ENCODE measurements around the gene ELMO2. TPM values are rescaled to one million over a fixed set of nuclear protein-coding genes. Genes with fewer than 3 reads are reported as not detected.

ELMO2 gene
- total and polyA plus RNA-seq, 2 donors (not counting 1 experiment from before 2014, with no cell fraction given): 22.1 to 41.7 TPM

DNA sequence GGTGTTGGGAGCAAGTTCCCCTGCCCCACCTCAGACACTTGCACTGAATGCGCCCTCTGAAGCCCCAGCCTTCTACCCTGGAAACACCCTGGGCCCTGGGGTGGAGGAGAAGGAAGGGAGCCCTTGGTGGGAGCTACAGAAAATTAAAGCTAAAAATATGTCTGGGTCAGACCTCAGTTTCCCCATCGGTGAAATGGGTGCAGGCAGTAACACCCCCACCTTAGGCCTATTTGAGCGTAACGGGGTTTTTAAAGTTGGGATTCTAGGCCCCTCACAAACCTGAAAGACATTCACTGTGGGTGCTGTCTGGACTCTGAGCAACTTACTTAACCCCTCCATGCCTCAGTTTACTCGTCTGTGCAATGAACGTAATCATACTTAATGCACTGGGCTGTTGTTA is 78.9 kb downstream of the ELMO2 start:
- ATAC-seq (ENCODE audit: low read depth) (no peak), DNase-seq (no peak)
- TF ChIP-seq EZH2 (IDR thresholded peaks at IDR 0.05; ENCODE audit: borderline replicate concordance, insufficient read depth, low read depth, low read length, poor library complexity, severe bottlenecking): no peak
- TF ChIP-seq CTCF (IDR thresholded peaks at IDR 0.05): no peak
- no peaks in the 10 kb centered on the region for H3K4me1 Mint-ChIP-seq
- peaks cover 30% of the 10 kb centered on the region for H3K27me3 Mint-ChIP-seq
- Histone ChIP-seq H3K4me3 (ENCODE audit: control extremely low read depth in 1 of 5, extremely low read depth in 1 of 5, insufficient read depth in 1 of 5, low read depth in 2 of 5, low read length in 4 of 5) (no peak overlapping the region), H4K20me1 (ENCODE audit: control insufficient read depth, insufficient read depth, low read length, poor library complexity, severe bottlenecking) (no peaks in the 10 kb centered on the region), H3K4me2 (replicated peaks; ENCODE audit: low read depth, low read length, poor library complexity, severe bottlenecking) (no peak overlapping the region), H3K9me3 (ENCODE audit: control extremely low read depth in 1 of 3, control insufficient read depth in 2 of 3, insufficient read depth in 1 of 3, low read length in 2 of 3) (no peaks in the 10 kb centered on the region), H2AFZ (ENCODE audit: insufficient read depth, low read depth, low read length, poor library complexity, severe bottlenecking) (no peak overlapping the region), H3K27me3 (replicated peaks in 1 of 4; ENCODE audit: control extremely low read depth in 1 of 4, control insufficient read depth in 3 of 4, insufficient read depth in 4 of 4, low read length in 3 of 4) (peaks cover 0 to 23% (median 0%) of the 10 kb centered on the region in 4 experiments), H3K79me2 (ENCODE audit: control insufficient read depth, insufficient read depth, low read length) (no peaks in the 10 kb centered on the region), H3K9ac (ENCODE audit: low read length) (no peak overlapping the region), H3K36me3 (replicated peaks in 1 of 2; ENCODE audit: control extremely low read depth in 1 of 2, control insufficient read depth in 1 of 2, extremely low read depth in 1 of 2, insufficient read depth in 2 of 2, low read length in 1 of 2) (no peaks in the 10 kb centered on the region), H3K4me1 (ENCODE audit: control insufficient read depth in 2 of 2, insufficient read depth in 2 of 2, low read length in 2 of 2) (peaks cover 0 to 5% of the 10 kb centered on the region in 2 donors), H3K27ac (ENCODE audit: low read length in 2 of 2) (no peak overlapping the region)
- intact Hi-C loops (cut with micrococcal nuclease): no loop called here
- ChIA-PET POLR2A (no interaction called here), CTCF (interaction anchor here (2.0 kb wide), 1 partner anchor 22 kb away, joined by 9 read pairs; no protein-coding TSS in a partner anchor)
- no peak overlapping the region for H3K27ac Mint-ChIP-seq
- no peak overlapping the region for H3K4me3 Mint-ChIP-seq
- H3K9me3 Mint-ChIP-seq (ENCODE audit: insufficient read depth): no peaks in the 10 kb centered on the region
- 100% methylated on average over 3 of the region's 6 CpGs for WGBS (ENCODE audit: insufficient coverage)

DNA sequence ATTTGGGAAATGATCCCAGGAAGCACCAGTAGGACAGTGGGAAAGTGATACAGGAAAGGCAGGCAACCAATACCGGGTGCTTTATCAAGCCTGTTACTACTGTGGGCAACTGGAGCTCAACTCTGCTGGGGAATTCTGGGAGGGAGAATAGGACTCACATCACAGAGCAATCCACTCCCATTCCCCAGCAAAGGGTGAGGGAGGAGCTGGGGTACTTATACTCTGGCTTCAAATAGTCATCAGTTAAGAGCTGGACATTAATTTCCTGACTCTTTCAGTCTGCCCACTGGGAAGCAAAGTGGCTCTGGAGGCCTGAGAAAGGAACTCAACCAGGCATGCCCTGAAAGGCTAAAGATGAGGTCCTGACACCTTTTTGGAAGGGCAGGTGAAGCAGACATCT is 80.6 kb downstream of the ELMO2 start:
- DNase-seq (no peak), ATAC-seq (ENCODE audit: low read depth) (no peak)
- TF ChIP-seq EZH2 (IDR thresholded peaks at IDR 0.05; ENCODE audit: borderline replicate concordance, insufficient read depth, low read depth, low read length, poor library complexity, severe bottlenecking) (no peak), CTCF (IDR thresholded peaks at IDR 0.05) (no peak)
- H3K9me3 ChIP-seq (ENCODE audit: control extremely low read depth in 1 of 3, control insufficient read depth in 2 of 3, insufficient read depth in 1 of 3, low read length in 2 of 3): no peaks in the 10 kb centered on the region
- H3K27ac ChIP-seq (ENCODE audit: low read length in 2 of 2): no peak overlapping the region
- no peaks in the 10 kb centered on the region for H3K36me3 ChIP-seq (replicated peaks in 1 of 2; ENCODE audit: control extremely low read depth in 1 of 2, control insufficient read depth in 1 of 2, extremely low read depth in 1 of 2, insufficient read depth in 2 of 2, low read length in 1 of 2)
- Mint-ChIP-seq H3K4me1 (no peaks in the 10 kb centered on the region), H3K4me3 (no peak overlapping the region), H3K27me3 (peaks cover 42% of the 10 kb centered on the region), H3K9me3 (ENCODE audit: insufficient read depth) (no peaks in the 10 kb centered on the region), H3K27ac (no peak overlapping the region)
- H3K4me3 ChIP-seq (ENCODE audit: control extremely low read depth in 1 of 5, extremely low read depth in 1 of 5, insufficient read depth in 1 of 5, low read depth in 2 of 5, low read length in 4 of 5): no peak overlapping the region
- ChIA-PET CTCF (interaction anchor here (1.4 to 2.0 kb wide), 2 partner anchors 21 to 303 kb away, joined by 3 to 9 read pairs; no protein-coding TSS in a partner anchor), POLR2A (no interaction called here)
- H2AFZ ChIP-seq (ENCODE audit: insufficient read depth, low read depth, low read length, poor library complexity, severe bottlenecking): no peak overlapping the region
- no CpG with 5 or more reads among the region's 1 CpG for WGBS (ENCODE audit: insufficient coverage)
- H3K4me1 ChIP-seq (ENCODE audit: control insufficient read depth in 2 of 2, insufficient read depth in 2 of 2, low read length in 2 of 2): peaks cover 0 to 5% of the 10 kb centered on the region in 2 donors
- peaks cover 0 to 26% (median 0%) of the 10 kb centered on the region in 4 experiments for H3K27me3 ChIP-seq (replicated peaks in 1 of 4; ENCODE audit: control extremely low read depth in 1 of 4, control insufficient read depth in 3 of 4, insufficient read depth in 4 of 4, low read length in 3 of 4)
- no peaks in the 10 kb centered on the region for H4K20me1 ChIP-seq (ENCODE audit: control insufficient read depth, insufficient read depth, low read length, poor library complexity, severe bottlenecking)
- intact Hi-C loops (cut with micrococcal nuclease): no loop called here
- H3K9ac ChIP-seq (ENCODE audit: low read length): no peak overlapping the region
- H3K79me2 ChIP-seq (ENCODE audit: control insufficient read depth, insufficient read depth, low read length): no peaks in the 10 kb centered on the region
- no peak overlapping the region for H3K4me2 ChIP-seq (replicated peaks; ENCODE audit: low read depth, low read length, poor library complexity, severe bottlenecking)
